Endometrial microvascular endothelial cells (primary cell): Measurements from ENCODE around the gene FPR3. TPM values are rescaled to one million over a fixed set of nuclear protein-coding genes. Genes with fewer than 3 reads are reported as not detected.

Experiments used
- in situ Hi-C: cut with HindIII; loops from 2 replicates; pipeline ENCODE4 v1.10.0; 2017; ENCODE audit warnings: low sequenced_read_pairs, low pct_unique_long_range_greater_than_20kb; ENCODE audit errors: inconsistent ontology term
- total RNA-seq: library from RNA; depleted of rRNA; stranded (reverse); fragments of >200 nt; gene quantifications from one replicate; pipeline ENCODE4 v1.2.3, GENCODE V29; 2015; ENCODE audit errors: inconsistent ontology term

FPR3 gene
- total RNA-seq, 1 donor from 2014 or later = not detected

DNA sequence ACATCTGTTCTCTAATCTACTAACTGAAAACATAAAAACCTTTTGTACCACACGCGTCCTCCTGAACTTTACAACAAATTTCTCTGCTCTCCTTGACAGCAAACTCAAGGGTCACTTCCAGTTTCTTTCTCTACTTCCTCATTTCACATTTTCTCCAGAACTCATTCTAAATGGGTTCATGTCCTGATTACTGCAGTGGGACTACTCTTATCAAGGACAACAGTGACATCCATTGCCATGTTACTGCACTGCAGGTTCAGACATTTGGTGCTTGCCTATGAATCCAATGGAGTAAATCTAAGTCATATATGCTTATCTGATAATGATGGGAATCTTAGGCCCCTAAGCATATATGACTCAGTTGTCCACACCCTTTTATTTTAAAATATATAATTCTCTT is 35.3 kb downstream of the FPR3 start:
- in situ Hi-C loops = no loop called here

GRCh38 chr19:51837145-51837544 is 42.2 kb downstream of the FPR3 start:
- in situ Hi-C loops = no loop called here

GRCh38 chr19:51861870-51862622 is 67.1 kb downstream of the FPR3 start:
- in situ Hi-C loops = no loop called here

- in situ Hi-C loops = no loop called here
Measured at GRCh38 chr19:51873097-51873496, 78.1 kb downstream of the FPR3 start.

Other genes starting within 250 kb of the FPR3 start
- gene ZNF175, start 223.9 kb upstream of the FPR3 start, total RNA-seq = 7.0 TPM
- gene SIGLEC5, start 164.8 kb upstream of the FPR3 start, total RNA-seq = not detected
- 0.28 TPM for gene SIGLEC14, start 148.3 kb upstream of the FPR3 start, total RNA-seq
- 21.5 TPM for gene SPACA6, start 101.8 kb upstream of the FPR3 start, total RNA-seq
- not detected for gene HAS1, start 71.2 kb upstream of the FPR3 start, total RNA-seq
- gene FPR1, start 43.3 kb upstream of the FPR3 start, total RNA-seq = not detected
- not detected for gene FPR2, start 34.0 kb upstream of the FPR3 start, total RNA-seq
- 6.5 TPM for gene ZNF577, start 92.8 kb downstream of the FPR3 start, total RNA-seq
- gene ZNF649, start 109.9 kb downstream of the FPR3 start, total RNA-seq = 1.9 TPM
- 4.5 TPM for gene ZNF613, start 132.3 kb downstream of the FPR3 start, total RNA-seq
- gene ZNF350, start 191.7 kb downstream of the FPR3 start, total RNA-seq = 16.4 TPM
- 0.93 TPM for gene ZNF615, start 213.1 kb downstream of the FPR3 start, total RNA-seq
- gene ZNF614, start 233.2 kb downstream of the FPR3 start, total RNA-seq = 7.5 TPM